ENCODE data around the gene ZNF106.

The ZNF106 gene

GRCh38 chr15:42402455-42403205, 88.3 kb downstream of the ZNF106 start:
- no peak for TF ChIP-seq SPI1 (IDR thresholded peaks at IDR 0.05; ENCODE audit: low read depth, low read length)
- no peak for TF ChIP-seq POU2F2 (IDR thresholded peaks at IDR 0.05; ENCODE audit: low read depth, low read length)
- DNase-seq (ENCODE audit: insufficient read length, low spot score) (no peak), FAIRE-seq (no peak)

- FAIRE-seq (peak; percentile 40), DNase-seq (ENCODE audit: insufficient read length, low spot score) (no peak)
- TF ChIP-seq TAF1 (IDR thresholded peaks at IDR 0.05; ENCODE audit: low read depth, low read length), result no peak
- no peak for TF ChIP-seq POLR2A (IDR thresholded peaks at IDR 0.05; ENCODE audit: low read depth, low read length)
- TF ChIP-seq POU2F2 (IDR thresholded peaks at IDR 0.05; ENCODE audit: low read depth, low read length), result no peak
- no peak for TF ChIP-seq POLR2AphosphoS5 (IDR thresholded peaks at IDR 0.05; ENCODE audit: low read depth, low read length)
- TF ChIP-seq SPI1 (IDR thresholded peaks at IDR 0.05; ENCODE audit: low read depth, low read length), result no peak
- no peak for TF ChIP-seq PAX5 (IDR thresholded peaks at IDR 0.05; ENCODE audit: insufficient read depth, low read length, severe bottlenecking)
Measured at GRCh38 chr15:42401544-42402454, 89.1 kb downstream of the ZNF106 start.

GRCh38 chr15:42395838-42396237, 95.1 kb downstream of the ZNF106 start:
- TF ChIP-seq TAF1 (IDR thresholded peaks at IDR 0.05; ENCODE audit: low read depth, low read length) (no peak), POLR2AphosphoS5 (IDR thresholded peaks at IDR 0.05; ENCODE audit: low read depth, low read length) (no peak), POU2F2 (IDR thresholded peaks at IDR 0.05; ENCODE audit: low read depth, low read length) (no peak), PAX5 (IDR thresholded peaks at IDR 0.05; ENCODE audit: insufficient read depth, low read length, severe bottlenecking) (no peak), SPI1 (IDR thresholded peaks at IDR 0.05; ENCODE audit: low read depth, low read length) (no peak), POLR2A (IDR thresholded peaks at IDR 0.05; ENCODE audit: low read depth, low read length) (no peak)
- no peak for FAIRE-seq

GRCh38 chr15:42394106-42394505, 96.8 kb downstream of the ZNF106 start:
- FAIRE-seq (no peak), DNase-seq (ENCODE audit: insufficient read length, low spot score) (no peak)
- TF ChIP-seq SPI1 (IDR thresholded peaks at IDR 0.05; ENCODE audit: low read depth, low read length), result no peak
- no peak for TF ChIP-seq TAF1 (IDR thresholded peaks at IDR 0.05; ENCODE audit: low read depth, low read length)
- no peak for TF ChIP-seq POU2F2 (IDR thresholded peaks at IDR 0.05; ENCODE audit: low read depth, low read length)
- TF ChIP-seq POLR2A (IDR thresholded peaks at IDR 0.05; ENCODE audit: low read depth, low read length), result no peak
- TF ChIP-seq PAX5 (IDR thresholded peaks at IDR 0.05; ENCODE audit: insufficient read depth, low read length, severe bottlenecking), result no peak
- TF ChIP-seq POLR2AphosphoS5 (IDR thresholded peaks at IDR 0.05; ENCODE audit: low read depth, low read length), result no peak

More at GRCh38 chr15:42395838-42396237, 95.1 kb downstream of the ZNF106 start:
- no peak for DNase-seq (ENCODE audit: insufficient read length, low spot score)

GRCh38 chr15:42392309-42393024, 98.5 kb downstream of the ZNF106 start:
- FAIRE-seq (no peak), DNase-seq (ENCODE audit: insufficient read length, low spot score) (no peak)
- TF ChIP-seq SPI1 (IDR thresholded peaks at IDR 0.05; ENCODE audit: low read depth, low read length), result no peak
- no peak for TF ChIP-seq POLR2A (IDR thresholded peaks at IDR 0.05; ENCODE audit: low read depth, low read length)
- TF ChIP-seq POU2F2 (IDR thresholded peaks at IDR 0.05; ENCODE audit: low read depth, low read length), result no peak
- TF ChIP-seq POLR2AphosphoS5 (IDR thresholded peaks at IDR 0.05; ENCODE audit: low read depth, low read length), result no peak
- no peak for TF ChIP-seq TAF1 (IDR thresholded peaks at IDR 0.05; ENCODE audit: low read depth, low read length)
- TF ChIP-seq PAX5 (IDR thresholded peaks at IDR 0.05; ENCODE audit: insufficient read depth, low read length, severe bottlenecking), result no peak

GRCh38 chr15:42387603-42388002, 103.3 kb downstream of the ZNF106 start:
- DNase-seq (ENCODE audit: insufficient read length, low spot score) (no peak), FAIRE-seq (peak; percentile 81)
- TF ChIP-seq POLR2AphosphoS5 (IDR thresholded peaks at IDR 0.05; ENCODE audit: low read depth, low read length) (no peak), POLR2A (IDR thresholded peaks at IDR 0.05; ENCODE audit: low read depth, low read length) (no peak), SPI1 (IDR thresholded peaks at IDR 0.05; ENCODE audit: low read depth, low read length) (no peak), TAF1 (IDR thresholded peaks at IDR 0.05; ENCODE audit: low read depth, low read length) (no peak)

- DNase-seq (ENCODE audit: insufficient read length, low spot score) (no peak), FAIRE-seq (no peak)
- TF ChIP-seq PAX5 (IDR thresholded peaks at IDR 0.05; ENCODE audit: insufficient read depth, low read length, severe bottlenecking) (no peak), SPI1 (IDR thresholded peaks at IDR 0.05; ENCODE audit: low read depth, low read length) (no peak), POLR2AphosphoS5 (IDR thresholded peaks at IDR 0.05; ENCODE audit: low read depth, low read length) (no peak), POU2F2 (IDR thresholded peaks at IDR 0.05; ENCODE audit: low read depth, low read length) (no peak), TAF1 (IDR thresholded peaks at IDR 0.05; ENCODE audit: low read depth, low read length) (no peak), POLR2A (IDR thresholded peaks at IDR 0.05; ENCODE audit: low read depth, low read length) (no peak)
Measured at GRCh38 chr15:42385980-42386700, 104.8 kb downstream of the ZNF106 start.

- no peak for TF ChIP-seq POLR2A (IDR thresholded peaks at IDR 0.05; ENCODE audit: low read depth, low read length)
- no peak for TF ChIP-seq SPI1 (IDR thresholded peaks at IDR 0.05; ENCODE audit: low read depth, low read length)
- TF ChIP-seq POU2F2 (IDR thresholded peaks at IDR 0.05; ENCODE audit: low read depth, low read length), result no peak
- no peak for TF ChIP-seq TAF1 (IDR thresholded peaks at IDR 0.05; ENCODE audit: low read depth, low read length)
- TF ChIP-seq POLR2AphosphoS5 (IDR thresholded peaks at IDR 0.05; ENCODE audit: low read depth, low read length), result no peak
- no peak for TF ChIP-seq PAX5 (IDR thresholded peaks at IDR 0.05; ENCODE audit: insufficient read depth, low read length, severe bottlenecking)
- FAIRE-seq, result peak; percentile 72
- DNase-seq (ENCODE audit: insufficient read length, low spot score), result no peak
Measured at GRCh38 chr15:42385206-42385979, 105.5 kb downstream of the ZNF106 start.

All from GM12891 (cell line).